PC-9 (cell line): ENCODE data around the gene CDX2. TPM values are rescaled to one million over a fixed set of nuclear protein-coding genes. Genes with fewer than 3 reads are reported as not detected.

Experiments
- BruUV-seq: library from RNA; stranded (reverse); fragments of 400-500 nt; replicated peaks from 2 replicates; lab custom pipeline; 2021; lab: Mats Ljungman, UMichigan
- CTCF ChIA-PET: fragments of 300-600 bp; sonication (Branson Sonifier 250); formaldehyde crosslinking; loops from one replicate; lab custom pipeline; 2022; ENCODE audit warnings: antibody characterized with exemption; lab: Charles Lee
- POLR2A ChIA-PET: fragments of 300-600 bp; sonication (Branson Sonifier 250); formaldehyde crosslinking; loops from one replicate; lab custom pipeline; 2022; ENCODE audit warnings: antibody characterized with exemption; ENCODE audit not compliant: unreplicated experiment; lab: Charles Lee
- DNase-seq, 2 experiments: peaks; one replicate each; pipeline versions ENCODE4 v3.0.0 to v3.0.0-alpha.2; 2015 to 2022; ENCODE audit warnings: mixed read lengths in 1 of 2
- H2AFZ ChIP-seq: fragments of 200-600 bp; sonication (generic); 2 replicates; pipeline ENCODE4 v1.8.1; 2017; ENCODE audit warnings: antibody characterized with exemption
- H3F3A ChIP-seq: fragments of 200-600 bp; sonication (generic); 2 replicates; pipeline ENCODE4 v1.8.1; 2017; ENCODE audit warnings: antibody characterized with exemption, mild to moderate bottlenecking, low read depth; ENCODE audit not compliant: insufficient read depth
- H3K27ac ChIP-seq: fragments of 200-600 bp; sonication (generic); 2 replicates; pipeline ENCODE4 v1.6.1; 2016; ENCODE audit warnings: mixed run types
- H3K27me3 ChIP-seq: fragments of 200-600 bp; sonication (generic); 2 replicates; pipeline ENCODE4 v1.6.1; 2016; ENCODE audit warnings: low read depth, mixed run types; ENCODE audit not compliant: insufficient read depth
- H3K36me3 ChIP-seq: fragments of 200-600 bp; sonication (generic); 2 replicates; pipeline ENCODE4 v1.6.1; 2016; ENCODE audit warnings: low read depth, mixed run types
- H3K4me1 ChIP-seq: fragments of 200-600 bp; sonication (generic); replicated peaks from 2 replicates; pipeline ENCODE4 v1.6.1; 2016; ENCODE audit warnings: mixed run types; ENCODE audit not compliant: insufficient read depth
- H3K4me2 ChIP-seq: fragments of 200-600 bp; sonication (generic); 2 replicates; pipeline ENCODE4 v1.6.1; 2017; ENCODE audit warnings: mixed run types
- H3K4me3 ChIP-seq: fragments of 200-600 bp; sonication (generic); 2 replicates; pipeline ENCODE4 v1.6.1; 2016; ENCODE audit warnings: mixed run types
- H3K79me2 ChIP-seq: fragments of 200-600 bp; sonication (generic); 2 replicates; pipeline ENCODE4 v1.6.1; 2017; ENCODE audit warnings: low read depth, mixed run types
- H3K9me2 ChIP-seq: fragments of 200-600 bp; sonication (generic); 2 replicates; pipeline ENCODE4 v1.8.1; 2017; ENCODE audit warnings: mild to moderate bottlenecking; ENCODE audit not compliant: insufficient read depth
- H3K9me3 ChIP-seq: fragments of 200-600 bp; sonication (generic); 2 replicates; pipeline ENCODE4 v1.8.1; 2016; ENCODE audit warnings: low read depth; ENCODE audit not compliant: insufficient read depth
- H4K20me1 ChIP-seq: fragments of 200-600 bp; sonication (generic); 2 replicates; pipeline ENCODE4 v1.8.1; 2017; ENCODE audit not compliant: insufficient read depth
- CTCF ChIP-seq: fragments of 200-600 bp; sonication (generic); conservative IDR thresholded peaks from 2 replicates; pipeline ENCODE4 v1.6.1; 2017; ENCODE audit warnings: mixed run types, antibody characterized with exemption, mild to moderate bottlenecking, moderate library complexity
- EZH2 ChIP-seq: fragments of 200-600 bp; sonication (generic); IDR thresholded peaks from 2 replicates; pipeline ENCODE4 v1.8.0; 2017; ENCODE audit warnings: antibody characterized with exemption, low read depth
- intact Hi-C: fragments of 100-400 bp; cut with micrococcal nuclease; formaldehyde crosslinking; loops from one replicate; pipeline ENCODE4 v1.10.0; 2022; ENCODE audit not compliant: unreplicated experiment
- total RNA-seq: library from RNA; stranded (reverse); gene quantifications from 2 replicates; pipeline ENCODE4 v1.2.3, GENCODE V29; 2021

CDX2 gene
- total RNA-seq, 1 experiment from 2014 or later: not detected

DNA sequence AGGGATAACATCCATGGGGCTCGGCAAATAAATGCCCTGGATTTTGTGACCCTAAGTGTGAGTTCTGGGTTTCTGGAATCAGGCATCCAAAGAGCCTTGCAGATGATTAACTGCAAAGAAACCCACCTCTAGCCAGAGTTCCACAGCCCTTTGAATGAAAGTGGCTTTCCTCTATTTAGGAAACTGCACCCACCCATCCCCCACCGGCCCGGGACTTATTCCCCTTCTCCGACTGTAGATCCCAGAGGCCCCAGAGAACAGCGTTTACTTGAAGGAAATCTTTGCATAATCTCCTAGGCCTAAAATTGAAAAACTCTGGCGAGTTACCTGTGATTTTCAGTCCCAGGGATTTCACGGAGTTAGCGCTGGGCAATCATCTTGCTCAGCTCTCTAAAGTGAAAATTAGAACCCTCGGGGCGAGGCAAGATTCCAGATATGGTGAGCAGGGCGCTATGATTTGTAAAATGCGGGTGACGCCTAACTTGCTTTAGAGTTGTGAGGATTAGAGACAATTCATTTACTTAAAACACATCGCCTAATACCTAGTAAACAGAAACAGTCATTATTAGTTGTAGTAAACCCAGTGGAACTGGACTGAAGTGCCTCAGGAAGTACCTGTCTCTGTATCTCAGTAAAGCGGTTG, 10.0 kb upstream of the CDX2 start:
- Histone ChIP-seq H2AFZ (no peak overlapping the region), H3K27me3 (peaks cover 46% of the 10 kb centered on the region), H3K9me3 (no peaks in the 10 kb centered on the region), H3K4me2 (no peak overlapping the region), H3K4me1 (no peaks in the 10 kb centered on the region), H3K9me2 (no peaks in the 10 kb centered on the region), H4K20me1 (no peaks in the 10 kb centered on the region), H3F3A (no peaks in the 10 kb centered on the region), H3K36me3 (no peaks in the 10 kb centered on the region), H3K79me2 (no peaks in the 10 kb centered on the region), H3K27ac (no peak overlapping the region), H3K4me3 (no peak overlapping the region)
- intact Hi-C loops: no loop called here
- BruUV-seq: no TSS peak
- no peak for TF ChIP-seq CTCF
- no peak for DNase-seq
- POLR2A ChIA-PET: no interaction called here
- CTCF ChIA-PET: no interaction called here

DNA sequence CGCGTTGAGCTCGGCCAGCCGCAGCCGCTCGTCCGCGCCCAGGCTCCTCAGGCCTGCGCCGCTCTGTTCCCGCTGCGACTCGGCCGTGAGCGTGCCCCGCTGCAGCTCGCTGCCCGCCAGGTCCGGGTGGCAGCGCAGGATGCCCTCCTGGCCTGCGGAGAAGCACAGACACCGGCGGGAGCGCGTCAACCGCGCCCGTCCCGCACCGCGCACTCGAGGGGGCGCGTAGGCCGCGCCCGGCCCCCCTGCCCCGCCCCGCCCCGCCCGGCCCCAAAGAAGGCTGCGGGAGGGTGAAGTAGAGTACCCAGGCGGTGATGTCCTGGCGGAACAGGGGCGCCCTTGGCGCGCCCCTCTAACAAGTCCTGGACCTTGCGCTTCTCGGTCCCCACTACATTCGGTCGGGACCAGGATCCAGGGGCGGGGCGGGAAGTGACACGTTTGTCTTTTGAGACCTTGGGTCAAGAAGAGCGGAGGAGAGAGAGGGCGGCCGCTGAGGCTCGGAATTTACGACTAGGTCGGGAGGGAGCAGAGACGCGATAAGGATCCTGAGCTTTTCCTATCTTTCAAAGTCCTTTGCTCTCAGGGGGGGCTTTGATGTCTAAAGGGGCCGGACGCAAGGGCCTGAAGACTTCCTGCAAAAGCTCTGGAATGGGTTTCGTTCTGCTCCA, 9.3 kb upstream of the CDX2 start:
- H3K4me3 ChIP-seq: no peak overlapping the region

GRCh38 chr13:27977476-27978300, 8.6 kb upstream of the CDX2 start:
- Histone ChIP-seq H3K27ac (no peak overlapping the region), H3K4me2 (no peak overlapping the region), H3K36me3 (no peaks in the 10 kb centered on the region), H3K9me2 (no peaks in the 10 kb centered on the region), H3K9me3 (no peaks in the 10 kb centered on the region), H3K79me2 (no peaks in the 10 kb centered on the region), H3F3A (no peaks in the 10 kb centered on the region), H4K20me1 (no peaks in the 10 kb centered on the region), H3K4me1 (no peaks in the 10 kb centered on the region), H3K4me3 (no peak overlapping the region), H2AFZ (no peak overlapping the region), H3K27me3 (peaks cover 43% of the 10 kb centered on the region)
- no peak for DNase-seq
- no peak for TF ChIP-seq CTCF
- TF ChIP-seq EZH2: no peak
- BruUV-seq: no TSS peak
- POLR2A ChIA-PET: no interaction called here
- intact Hi-C loops: no loop called here
- CTCF ChIA-PET: no interaction called here

More for the DNA sequence above, 9.3 kb upstream of the CDX2 start:
- Histone ChIP-seq H3K4me1 (no peaks in the 10 kb centered on the region), H3K4me2 (no peak overlapping the region), H3K79me2 (no peaks in the 10 kb centered on the region), H3K9me3 (no peaks in the 10 kb centered on the region), H3K9me2 (no peaks in the 10 kb centered on the region), H2AFZ (no peak overlapping the region), H4K20me1 (no peaks in the 10 kb centered on the region), H3K27me3 (peaks cover 46% of the 10 kb centered on the region), H3K36me3 (no peaks in the 10 kb centered on the region), H3F3A (no peaks in the 10 kb centered on the region), H3K27ac (no peak overlapping the region)
- intact Hi-C loops: no loop called here
- DNase-seq: no peak
- BruUV-seq: no TSS peak
- POLR2A ChIA-PET: no interaction called here
- CTCF ChIA-PET: no interaction called here
- TF ChIP-seq EZH2 (no peak), CTCF (no peak)
